Effector memory CD4-positive, alpha-beta T cell (primary cell): ENCODE results near the gene ESPN.
"Not testable (repeated sequence)": the region's sequence is repeated elsewhere in the genome, so short reads cannot be mapped to it uniquely, and the experiment has no call there.

ENCODE experiments used
- DNase-seq, 3 donors: peaks; one replicate each; pipeline ENCODE4 v3.0.0-alpha.2; 2020
- H3K27ac ChIP-seq: 2 replicates; pipeline ENCODE4 v1.7.0; 2013; ENCODE audit warnings: mild to moderate bottlenecking, low read length, moderate library complexity; ENCODE audit not compliant: insufficient read depth, poor library complexity, severe bottlenecking
- H3K27me3 ChIP-seq: replicated peaks from 2 replicates; pipeline ENCODE4 v1.7.0; 2013; ENCODE audit warnings: mild to moderate bottlenecking, low read length; ENCODE audit not compliant: insufficient read depth, control insufficient read depth, poor library complexity, severe bottlenecking
- H3K36me3 ChIP-seq: 2 replicates; pipeline ENCODE4 v1.7.0; 2013; ENCODE audit warnings: mild to moderate bottlenecking, low read length, moderate library complexity; ENCODE audit not compliant: control insufficient read depth, insufficient read depth
- H3K4me1 ChIP-seq: 2 replicates; pipeline ENCODE4 v1.7.0; 2013; ENCODE audit warnings: low read length, mild to moderate bottlenecking; ENCODE audit not compliant: control insufficient read depth, insufficient read depth, poor library complexity, severe bottlenecking
- H3K4me3 ChIP-seq: 2 replicates; pipeline ENCODE4 v1.7.0; 2013; ENCODE audit warnings: low read length, low read depth, mild to moderate bottlenecking; ENCODE audit not compliant: insufficient read depth, poor library complexity, severe bottlenecking
- H3K9me3 ChIP-seq: 2 replicates; pipeline ENCODE4 v1.7.0; 2013; ENCODE audit warnings: mild to moderate bottlenecking, low read length, moderate library complexity; ENCODE audit not compliant: control insufficient read depth

The ESPN gene

DNA sequence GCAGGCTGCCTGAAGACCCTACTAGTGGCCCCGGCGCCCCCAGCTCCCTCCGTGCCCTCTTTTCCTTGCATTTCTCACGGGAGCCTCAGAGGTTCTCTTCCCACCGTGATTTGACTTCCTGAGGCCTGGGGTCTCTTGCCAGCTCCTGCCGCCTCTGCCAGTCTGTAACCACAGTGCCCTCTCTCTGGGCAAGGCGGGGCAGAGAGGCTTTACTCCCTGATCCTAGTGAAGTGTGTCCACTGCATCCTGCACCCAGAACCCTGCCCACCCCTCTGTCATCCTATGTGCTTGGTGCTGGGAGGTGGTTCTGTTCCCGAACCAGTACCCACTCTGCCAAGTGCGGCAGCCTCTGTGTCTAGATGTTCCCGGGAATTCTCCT is 2.4 kb downstream of the ESPN start:
- no peaks in the 10 kb centered on the region for H3K36me3 ChIP-seq
- no peak for DNase-seq
- H3K4me1 ChIP-seq = peaks cover 18% of the 10 kb centered on the region
- H3K27ac ChIP-seq = no peak overlapping the region
- H3K9me3 ChIP-seq = no peaks in the 10 kb centered on the region
- peaks cover 8% of the 10 kb centered on the region for H3K27me3 ChIP-seq
- no peak overlapping the region for H3K4me3 ChIP-seq

DNA sequence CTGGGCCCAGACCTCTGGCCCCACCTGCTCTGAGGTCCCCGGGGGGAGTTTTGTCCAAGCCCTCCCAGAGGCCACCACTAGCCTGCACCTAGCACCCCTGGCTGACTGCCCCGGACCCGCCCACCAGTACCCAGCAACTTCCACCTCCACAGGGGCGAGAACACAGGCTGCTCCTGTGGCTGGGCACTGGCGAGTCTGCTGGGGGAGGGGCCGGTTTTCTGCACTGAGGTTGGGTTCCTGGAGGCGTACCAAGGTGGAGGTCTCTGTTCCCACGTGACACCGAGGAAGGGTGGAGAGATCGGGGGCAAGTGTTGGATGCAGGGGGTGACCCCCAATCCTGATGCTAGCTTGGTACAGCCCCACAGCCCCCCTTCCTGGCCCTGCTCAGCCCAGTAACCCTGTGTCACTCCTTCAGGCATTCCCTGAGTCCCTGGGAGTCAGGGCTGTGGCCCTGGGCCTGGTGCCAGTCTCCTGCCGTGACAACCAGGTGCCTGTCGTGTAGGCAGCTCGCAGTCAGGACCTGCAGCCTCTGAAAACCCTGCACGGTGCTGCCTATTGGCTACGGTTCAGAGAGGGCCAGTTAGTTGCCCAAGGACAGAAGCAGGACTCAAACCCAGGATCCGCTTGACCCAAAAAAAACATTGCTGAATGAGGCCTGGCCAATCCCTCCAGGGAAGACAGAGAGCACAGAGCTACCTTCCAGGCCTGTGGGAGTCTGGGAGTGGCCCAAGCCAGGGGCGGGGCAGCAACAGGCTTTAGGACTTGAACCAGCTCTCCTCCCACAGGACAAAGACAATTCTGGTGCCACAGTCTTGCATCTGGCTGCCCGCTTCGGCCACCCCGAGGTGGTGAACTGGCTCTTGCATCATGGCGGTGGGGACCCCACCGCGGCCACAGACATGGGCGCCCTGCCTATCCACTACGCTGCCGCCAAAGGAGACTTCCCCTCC is 3.1 kb downstream of the ESPN start:
- Histone ChIP-seq H3K9me3 (no peaks in the 10 kb centered on the region), H3K27ac (no peak overlapping the region), H3K27me3 (peaks cover 8% of the 10 kb centered on the region), H3K36me3 (no peaks in the 10 kb centered on the region), H3K4me3 (no peak overlapping the region), H3K4me1 (peaks cover 18% of the 10 kb centered on the region)
- DNase-seq = no peak

DNA sequence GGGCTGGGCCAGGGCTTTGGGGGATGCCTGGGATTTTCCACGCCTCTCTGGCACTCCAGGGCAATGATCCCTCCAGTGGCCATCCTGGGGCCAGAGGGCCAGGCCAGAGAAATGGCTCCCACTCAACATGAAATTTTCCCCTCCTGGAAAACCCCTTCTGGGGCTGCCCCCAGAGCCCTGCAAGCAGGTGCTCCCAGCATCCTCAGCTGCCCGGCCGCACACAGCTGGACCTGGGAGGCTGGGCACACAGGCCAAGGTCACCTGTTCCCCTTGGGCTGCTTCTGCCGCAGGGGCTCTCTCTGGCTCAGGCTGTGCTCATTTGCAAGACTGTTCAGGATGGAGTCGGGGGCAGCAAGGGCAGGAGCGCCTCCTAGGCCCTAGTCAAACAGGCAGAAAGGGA is 3.9 kb downstream of the ESPN start:
- DNase-seq, H3K27me3 ChIP-seq, H3K27ac ChIP-seq, H3K9me3 ChIP-seq, H3K36me3 ChIP-seq, H3K4me3 ChIP-seq: not testable (repeated sequence)
- peaks cover 16% of the 10 kb centered on the region for H3K4me1 ChIP-seq

DNA sequence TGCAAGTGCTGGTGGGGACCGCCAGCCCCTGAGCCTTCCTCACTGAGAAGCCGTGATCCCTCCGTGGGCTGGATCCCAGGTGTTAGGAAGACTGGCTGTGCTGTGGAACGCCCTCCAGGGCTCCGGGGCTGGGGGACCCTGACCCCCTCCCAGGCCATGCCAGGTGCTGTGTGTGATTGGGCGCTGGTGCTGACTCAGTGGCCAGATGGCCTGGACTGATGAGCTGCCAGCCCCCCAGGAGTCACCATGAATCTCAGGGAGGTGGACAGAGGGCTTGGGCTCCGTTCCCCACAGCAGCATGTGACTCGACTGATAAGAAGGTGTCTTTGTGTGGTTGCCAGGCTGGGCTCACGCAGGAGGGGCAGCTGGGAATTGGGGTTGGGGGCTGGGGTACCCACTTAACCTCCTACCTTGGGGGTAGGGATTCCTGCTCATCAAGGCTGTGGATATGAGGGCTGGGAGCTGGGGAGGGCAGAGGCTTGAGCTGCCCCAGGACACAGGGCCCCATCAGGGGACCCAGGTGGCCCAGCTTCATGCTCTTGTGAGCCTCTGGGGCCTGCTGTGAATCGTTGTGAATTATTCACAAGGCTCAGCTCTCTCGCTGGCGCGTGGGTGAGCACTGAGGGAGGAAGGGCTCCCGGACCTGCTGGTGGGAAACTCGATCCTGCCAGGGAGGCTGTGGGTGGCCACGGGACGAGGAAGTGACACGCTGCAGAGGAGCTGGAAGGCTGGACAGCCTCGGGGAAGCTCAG is 5.3 kb downstream of the ESPN start:
- not testable (repeated sequence) for DNase-seq, H3K4me3 ChIP-seq, H3K27ac ChIP-seq, H3K4me1 ChIP-seq, H3K9me3 ChIP-seq, H3K36me3 ChIP-seq, H3K27me3 ChIP-seq

DNA sequence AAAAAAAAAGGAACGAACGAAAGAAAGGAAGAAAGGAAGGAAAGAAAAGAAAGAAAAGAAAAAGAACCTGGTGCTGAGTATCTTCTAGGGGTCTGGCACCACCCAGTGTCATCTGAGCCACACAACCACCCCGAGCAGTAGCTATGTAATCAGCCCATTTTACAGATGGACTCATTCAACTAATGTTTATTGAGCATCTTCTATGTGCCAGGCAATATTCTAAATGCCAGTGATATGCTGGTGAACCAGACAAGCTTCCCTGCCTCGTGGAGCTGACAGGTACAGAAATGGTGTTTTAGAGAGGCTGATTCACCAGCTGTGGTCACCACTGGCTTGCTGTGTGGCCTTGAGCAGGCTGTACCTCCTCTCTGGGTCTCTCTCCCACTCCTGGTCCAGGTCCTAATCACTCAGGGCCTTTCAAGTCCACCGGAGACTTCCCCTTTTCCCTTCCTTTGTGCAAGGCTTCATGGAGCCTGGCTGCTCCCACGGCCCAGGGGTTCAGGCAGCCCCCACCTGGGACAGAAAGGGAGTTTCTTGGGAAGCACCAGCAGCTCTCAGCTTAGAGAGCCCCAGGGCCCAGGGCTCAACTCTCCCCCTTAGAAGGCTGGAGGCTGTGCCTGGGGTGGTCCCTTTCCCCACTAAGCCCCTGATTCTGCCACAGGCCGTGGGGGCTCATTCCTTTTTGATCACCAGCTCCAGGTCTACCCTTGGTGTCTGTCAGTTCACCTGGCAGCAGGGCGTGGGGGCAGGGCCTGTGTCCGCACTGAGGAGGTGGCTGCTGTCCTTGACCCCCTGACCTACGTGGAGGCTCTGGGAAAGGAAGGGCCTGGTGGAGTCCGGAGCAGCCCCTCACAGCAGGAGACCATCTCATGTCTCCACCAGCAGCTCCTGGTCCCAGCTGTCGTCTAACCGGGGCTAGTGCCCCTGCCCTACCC is 7.3 kb downstream of the ESPN start:
- DNase-seq, H3K4me1 ChIP-seq: not testable (repeated sequence)

DNA sequence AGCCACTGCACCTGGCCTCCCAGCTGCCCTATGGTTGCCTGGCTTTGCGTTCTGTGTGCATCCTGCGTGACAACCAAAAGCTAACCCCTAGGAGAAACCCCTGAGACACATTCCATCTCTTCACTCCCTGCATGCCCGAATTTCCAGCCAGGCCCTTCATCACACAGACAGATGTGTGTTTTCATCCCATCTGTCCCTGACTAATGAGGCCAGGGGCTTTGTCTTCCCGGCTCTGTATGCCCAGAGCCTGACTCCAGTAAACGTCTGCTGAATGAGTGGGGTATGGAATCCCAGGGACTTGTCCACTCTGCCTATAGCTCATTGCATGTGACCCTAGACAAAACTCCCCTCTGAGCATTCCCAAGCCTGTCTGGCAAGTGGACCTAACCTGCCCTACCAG is 9.6 kb downstream of the ESPN start:
- no peak overlapping the region for H3K4me3 ChIP-seq
- DNase-seq = no peak
- no peaks in the 10 kb centered on the region for H3K36me3 ChIP-seq
- no peak overlapping the region for H3K27ac ChIP-seq
- H3K27me3 ChIP-seq = no peaks in the 10 kb centered on the region
- H3K9me3 ChIP-seq = no peaks in the 10 kb centered on the region
- no peaks in the 10 kb centered on the region for H3K4me1 ChIP-seq

More for the DNA sequence above, 7.3 kb downstream of the ESPN start:
- H3K4me3 ChIP-seq, H3K9me3 ChIP-seq, H3K27me3 ChIP-seq, H3K36me3 ChIP-seq, H3K27ac ChIP-seq: not testable (repeated sequence)

DNA sequence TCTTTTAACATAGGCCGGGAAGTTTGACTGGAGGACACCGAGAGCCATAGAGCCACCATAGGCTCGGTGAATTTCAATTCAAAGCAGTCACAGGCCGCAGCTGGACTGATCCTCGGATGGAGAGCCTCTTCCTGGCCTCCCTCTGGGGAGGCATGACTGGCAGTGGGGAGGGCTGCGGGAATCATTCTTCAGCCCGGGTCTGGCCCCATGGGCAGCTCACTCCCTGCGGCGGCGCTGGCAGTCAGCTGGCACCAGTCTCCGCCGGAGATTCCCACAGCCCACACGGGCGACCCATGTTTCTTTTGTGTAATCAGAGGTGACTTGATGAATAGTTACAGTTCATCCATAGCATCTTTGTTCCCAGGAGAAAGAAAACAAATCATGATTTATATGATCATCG is 10.6 kb downstream of the ESPN start:
- Histone ChIP-seq H3K27me3 (no peaks in the 10 kb centered on the region), H3K9me3 (no peaks in the 10 kb centered on the region), H3K4me1 (peaks cover 3% of the 10 kb centered on the region), H3K4me3 (no peak overlapping the region), H3K36me3 (no peaks in the 10 kb centered on the region), H3K27ac (no peak overlapping the region)
- DNase-seq = no peak

DNA sequence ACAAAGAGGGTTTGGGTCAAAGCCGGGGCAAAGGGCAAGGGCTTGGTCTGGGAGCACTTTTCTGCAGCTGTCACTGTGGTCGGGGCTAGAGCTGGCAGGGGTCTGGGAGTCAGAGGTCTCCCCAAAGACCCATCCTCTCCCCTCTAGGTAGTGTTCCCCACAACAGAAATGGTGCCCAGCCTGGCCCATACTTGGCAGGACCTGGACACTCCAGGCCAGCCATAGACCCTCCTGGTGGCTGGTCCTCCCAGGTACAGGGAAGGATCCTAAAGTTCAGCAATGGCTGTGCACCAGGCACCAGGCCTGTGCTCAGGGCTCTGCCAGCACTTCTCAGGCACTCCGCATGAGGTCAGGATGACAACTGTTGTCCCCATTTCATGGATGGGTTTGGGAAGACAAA is 11.0 kb downstream of the ESPN start:
- Histone ChIP-seq H3K4me1 (peaks cover 4% of the 10 kb centered on the region), H3K9me3 (no peaks in the 10 kb centered on the region), H3K36me3 (no peaks in the 10 kb centered on the region), H3K4me3 (no peak overlapping the region), H3K27ac (no peak overlapping the region), H3K27me3 (no peaks in the 10 kb centered on the region)
- DNase-seq = no peak

DNA sequence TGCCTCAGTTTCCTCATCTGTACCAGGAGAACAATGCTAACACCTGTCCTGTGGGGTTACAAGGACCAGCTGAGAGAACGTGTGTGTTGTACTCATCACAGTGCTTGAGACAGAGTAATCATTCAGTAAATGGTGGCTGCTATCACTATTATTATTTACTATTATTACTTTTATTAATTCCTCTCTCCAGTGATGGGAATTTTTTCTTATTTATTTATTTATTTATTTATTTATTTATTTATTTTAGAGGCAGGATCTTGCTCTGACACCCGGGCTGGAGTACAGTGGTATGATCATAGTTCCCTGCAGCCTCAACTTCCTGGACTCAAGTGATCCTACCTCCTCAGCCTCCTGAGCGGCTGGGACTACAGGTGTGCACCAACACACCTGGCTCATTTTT is 11.7 kb downstream of the ESPN start:
- H3K27me3 ChIP-seq, H3K9me3 ChIP-seq, H3K27ac ChIP-seq, H3K36me3 ChIP-seq, H3K4me1 ChIP-seq, H3K4me3 ChIP-seq, DNase-seq: not testable (repeated sequence)
